Renal cortex interstitium (tissue), 11 donors: Measurements from ENCODE around the gene DNAH11. TPM values are rescaled to one million over a fixed set of nuclear protein-coding genes. Genes with fewer than 3 reads are reported as not detected.
"Not testable (repeated sequence)": the region's sequence is repeated elsewhere in the genome, so short reads cannot be mapped to it uniquely, and the experiment has no call there.

Source experiments
- DNase-seq, 11 donors: peaks; one replicate each; pipeline ENCODE4 v3.0.0-alpha.2; 2013; ENCODE audit warnings: low read depth in 9 of 11, low spot score in 4 of 11; ENCODE audit errors: extremely low read depth in 1 of 11
- polyA plus RNA-seq, 3 donors: library from polyadenylated mRNA; unstranded; fragments of 120-200 nt; gene quantifications; one replicate each; pipeline ENCODE4 v1.2.1, GENCODE V29; 2013; ENCODE audit not compliant: insufficient read length in 3 of 3

Gene DNAH11
- polyA plus RNA-seq, 3 donors = 0.78 to 4.3 (median 1.8) TPM

DNA sequence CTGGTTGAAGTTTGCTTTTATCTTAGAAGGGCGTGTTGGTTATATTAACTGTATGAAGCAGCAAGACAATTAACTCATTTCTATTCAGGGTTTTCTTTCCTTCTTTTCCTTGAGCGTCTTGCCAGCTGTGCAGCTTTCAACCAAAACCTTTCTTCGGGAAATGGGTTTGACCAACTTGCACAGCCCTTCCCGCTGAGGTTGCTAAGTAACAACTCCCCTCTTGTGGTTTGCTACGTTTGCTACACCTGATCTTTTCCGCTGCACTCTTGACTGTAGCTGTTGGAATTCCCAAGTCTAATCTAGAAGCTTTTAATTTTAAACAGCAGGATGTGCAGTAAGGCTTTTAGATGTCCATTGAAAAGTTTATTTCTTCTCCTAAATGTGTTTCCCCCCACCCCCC lies 286.0 kb downstream of the DNAH11 start:
- no peak for DNase-seq

DNA sequence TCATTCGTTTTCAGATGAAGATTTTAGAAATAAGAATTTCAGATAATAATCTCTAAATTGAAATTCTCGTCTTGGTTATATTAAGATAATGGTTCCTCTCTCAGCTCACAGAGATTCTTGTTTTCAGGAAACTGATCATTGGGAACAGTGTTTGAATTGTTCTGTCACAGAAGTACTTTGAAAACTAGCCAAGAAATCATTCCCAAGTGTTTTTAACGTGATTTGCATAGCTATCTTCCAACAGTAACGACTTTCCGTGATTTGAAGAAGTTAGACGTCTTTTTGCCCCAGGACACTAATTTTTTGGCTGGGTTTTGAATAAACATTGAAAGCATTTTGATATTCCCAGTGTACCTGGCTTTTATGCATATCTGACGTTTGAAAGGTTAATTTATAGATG lies 286.9 kb downstream of the DNAH11 start:
- no peak for DNase-seq

DNA sequence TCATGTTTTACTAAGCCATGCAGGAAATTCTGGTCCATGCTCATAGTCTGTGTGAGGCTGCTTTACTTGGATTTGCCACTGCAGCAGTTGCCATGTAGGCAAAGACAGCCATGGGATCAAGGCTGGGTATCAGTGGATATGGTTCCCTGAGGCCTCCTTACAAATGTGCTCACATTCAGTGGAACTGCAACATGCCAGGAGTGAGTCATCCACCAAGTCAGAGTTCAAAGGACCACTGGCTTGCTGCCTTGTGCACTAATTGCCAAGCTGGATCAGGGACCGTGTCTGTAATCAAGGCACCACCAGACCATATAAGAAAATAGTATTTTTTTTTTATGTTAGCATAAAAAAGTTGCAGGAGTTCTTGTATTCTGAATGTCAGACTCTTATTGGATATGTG lies 301.9 kb downstream of the DNAH11 start:
- no peak for DNase-seq

DNA sequence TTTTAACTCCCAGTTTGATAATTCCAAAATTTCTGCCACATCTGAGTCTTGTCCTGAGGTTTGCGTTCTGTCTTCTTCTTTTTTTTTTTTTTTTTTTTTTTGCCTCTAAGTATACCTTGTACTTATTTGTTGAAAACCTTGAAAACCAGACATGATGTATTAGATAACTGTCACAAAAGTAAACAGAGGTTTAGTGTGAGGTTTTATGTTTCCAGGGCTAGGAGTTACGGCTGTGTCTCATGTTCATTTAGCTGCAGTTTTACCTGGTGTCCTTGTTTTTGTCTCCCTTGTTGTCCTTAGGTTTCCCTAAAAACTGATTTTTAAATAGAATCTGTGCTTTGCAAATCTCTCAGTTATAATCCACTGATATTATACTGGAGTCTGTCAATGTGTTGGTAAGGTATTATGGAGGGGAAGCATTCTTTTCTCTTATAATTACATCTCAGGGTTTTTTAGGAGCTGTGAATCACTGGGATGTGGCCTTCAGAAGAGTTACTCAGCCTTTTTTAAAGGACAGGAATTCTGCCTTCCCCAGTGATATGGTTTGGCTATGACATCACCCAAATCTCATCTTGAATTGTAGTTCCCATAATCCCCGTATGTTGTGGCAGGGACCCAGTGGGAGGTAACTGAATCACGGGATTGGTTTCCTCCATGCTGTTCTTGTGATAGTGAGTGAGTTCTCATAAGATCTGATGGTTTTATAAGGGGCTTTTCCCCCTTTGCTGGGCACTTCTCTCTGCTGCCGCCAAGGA lies 307.9 kb downstream of the DNAH11 start:
- DNase-seq = peak in 2 of 11 donors; percentile 14 to 15

GRCh38 chr7:21851559-21851967 lies 308.7 kb downstream of the DNAH11 start:
- DNase-seq = no peak

DNA sequence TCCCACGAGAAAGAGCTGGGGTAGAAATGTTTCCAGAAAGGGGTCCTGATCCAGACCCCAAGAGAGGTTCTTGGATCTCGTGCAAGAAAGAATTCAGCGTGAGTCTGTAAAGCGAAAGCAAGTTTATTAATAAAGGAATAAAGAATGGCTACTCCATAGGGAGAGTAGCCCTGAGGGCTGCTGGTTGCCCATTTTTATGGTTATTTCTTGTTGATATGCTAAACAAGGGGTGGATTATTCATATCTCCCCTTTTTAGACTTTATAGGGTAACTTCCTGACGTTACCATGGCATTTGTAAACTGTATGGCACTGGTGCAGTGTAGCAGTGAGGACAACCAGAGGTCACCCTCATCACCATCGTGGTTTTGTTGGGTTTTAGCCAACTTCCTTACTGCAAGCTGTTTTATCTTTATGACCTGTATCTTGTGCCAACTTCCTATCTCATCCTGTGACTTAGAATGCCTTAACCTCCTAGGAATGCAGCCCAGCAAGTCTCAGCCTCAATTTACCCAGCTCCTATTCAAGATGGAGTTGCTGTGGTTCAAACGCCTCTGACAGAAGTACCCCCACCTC lies 322.9 kb downstream of the DNAH11 start:
- not testable (repeated sequence) for DNase-seq

GRCh38 chr7:21866731-21867130 lies 323.9 kb downstream of the DNAH11 start:
- DNase-seq = no peak

GRCh38 chr7:21867226-21867625 lies 324.4 kb downstream of the DNAH11 start:
- DNase-seq = no peak

GRCh38 chr7:21867816-21868575 lies 325.2 kb downstream of the DNAH11 start:
- DNase-seq = no peak

GRCh38 chr7:21868576-21868850 lies 325.7 kb downstream of the DNAH11 start:
- DNase-seq = no peak

- no peak for DNase-seq
These were observed 327.1 kb downstream of the DNAH11 start for GRCh38 chr7:21869785-21870402.

DNA sequence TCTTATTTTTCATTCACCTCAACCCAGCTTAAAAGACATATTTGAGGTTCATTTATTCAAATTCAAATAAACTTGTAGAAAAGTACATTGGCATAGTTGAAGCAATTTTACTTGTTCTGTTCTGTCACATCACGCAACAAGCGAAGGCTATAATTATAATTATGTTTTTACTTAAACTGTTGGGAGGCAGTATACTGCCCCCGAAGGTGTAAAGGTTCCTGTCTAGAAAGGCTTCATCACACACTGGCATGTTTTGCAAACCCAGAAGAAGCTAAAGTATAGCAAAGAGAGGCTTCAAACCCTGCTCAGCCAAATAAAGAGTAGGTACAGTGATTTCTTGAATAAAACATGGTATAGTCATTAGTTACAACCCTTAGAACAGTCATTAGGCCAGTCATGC lies 340.2 kb downstream of the DNAH11 start:
- DNase-seq = no peak

- not testable (repeated sequence) for DNase-seq
These were observed 340.7 kb downstream of the DNAH11 start for GRCh38 chr7:21883501-21883900.

DNA sequence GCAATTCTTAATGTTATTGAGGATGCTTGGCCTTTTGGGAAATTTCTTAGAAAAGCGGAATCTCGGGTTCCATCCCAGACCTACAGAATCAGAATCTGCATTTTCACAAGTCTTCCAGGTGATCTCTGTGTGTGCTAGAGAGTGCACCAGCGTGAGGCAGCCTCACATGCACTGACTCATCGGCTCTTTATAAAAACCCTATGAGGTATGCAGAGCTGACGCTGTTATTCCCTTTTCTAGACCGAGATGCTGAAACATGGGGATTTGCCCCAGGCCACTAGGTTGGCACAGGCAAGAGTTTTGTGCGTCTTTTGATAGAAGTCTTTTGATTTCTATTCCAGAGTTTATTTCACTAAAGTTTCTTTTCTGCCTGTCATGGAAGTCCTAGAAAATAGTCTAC lies 341.7 kb downstream of the DNAH11 start:
- DNase-seq = no peak

DNA sequence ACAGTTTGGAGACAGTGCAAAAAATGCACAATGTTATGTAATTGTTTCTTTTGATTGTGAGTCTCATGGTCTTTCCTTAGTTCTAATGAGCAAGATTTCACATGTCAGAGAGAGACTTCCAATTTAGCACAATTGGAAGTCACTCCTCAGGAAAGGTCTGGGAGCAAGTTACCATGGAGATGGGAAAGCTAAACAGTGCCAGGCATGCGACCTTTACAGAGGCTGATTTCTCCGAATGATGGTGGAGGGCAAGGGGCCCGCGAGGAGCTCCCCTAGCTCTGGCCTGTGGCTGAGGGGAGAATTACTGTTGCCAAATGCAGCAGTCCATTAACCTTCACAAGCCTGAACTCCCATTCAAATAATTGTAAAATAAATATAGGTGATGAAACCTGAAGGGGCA lies 343.6 kb downstream of the DNAH11 start:
- DNase-seq = peak in 1 of 11 donors; percentile 27

GRCh38 chr7:21887353-21887752 lies 344.5 kb downstream of the DNAH11 start:
- no peak for DNase-seq

GRCh38 chr7:21887779-21888178 lies 344.9 kb downstream of the DNAH11 start:
- DNase-seq = no peak

DNA sequence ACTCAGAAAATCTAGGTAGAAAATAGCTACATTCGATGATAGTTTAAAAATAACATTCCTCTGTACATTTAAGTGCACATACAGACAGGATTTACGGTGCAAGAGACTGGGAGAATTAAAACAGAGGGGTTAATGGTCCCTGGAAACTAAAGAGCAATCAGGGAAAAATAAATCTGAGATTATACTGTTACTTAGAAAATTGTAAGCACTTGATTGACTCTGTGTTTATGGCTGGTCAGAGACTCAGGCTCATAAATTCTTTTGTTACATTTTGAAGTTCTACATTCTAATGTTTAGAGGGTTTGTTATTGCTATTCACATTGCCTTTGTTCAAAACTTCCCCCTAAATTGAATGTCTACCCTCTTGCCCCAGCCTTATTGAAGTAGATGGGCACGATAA lies 348.5 kb downstream of the DNAH11 start:
- DNase-seq = peak; percentile 22 to 60 (median 39)

DNA sequence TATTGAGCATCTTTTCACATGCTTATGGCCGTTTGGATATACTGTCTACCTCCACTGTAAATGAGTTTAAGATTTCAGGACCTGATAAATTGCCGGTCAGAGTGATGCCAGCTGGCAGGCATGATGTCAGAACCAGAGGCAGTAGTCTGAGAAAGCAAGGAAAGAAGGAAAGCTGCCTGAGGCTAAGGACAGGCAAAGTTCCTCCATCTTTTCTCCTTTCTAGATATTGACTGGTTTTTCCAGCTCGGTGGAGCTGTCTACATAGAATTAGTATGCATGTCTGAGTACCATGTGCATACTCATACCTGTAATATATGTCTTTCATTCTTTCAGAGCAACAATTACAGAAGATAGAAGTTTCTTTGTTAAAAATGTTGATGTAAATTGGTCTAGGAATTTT lies 350.6 kb downstream of the DNAH11 start:
- no peak for DNase-seq
